Prostate gland (tissue), 2 donors: ENCODE results near the gene SLC39A11. TPM values are rescaled to one million over a fixed set of nuclear protein-coding genes. Genes with fewer than 3 reads are reported as not detected.

ENCODE experiments used
- DNase-seq: peaks from one replicate; pipeline ENCODE4 v3.0.0-alpha.2; 2019; ENCODE audit warnings: low spot score
- H3K27ac ChIP-seq, 2 donors: fragments of 200-600 bp; sonication (generic); 2 replicates each; pipeline ENCODE4 v1.5.1; 2017 to 2019
- H3K27me3 ChIP-seq: fragments of 200-600 bp; sonication (generic); replicated peaks from 2 replicates; pipeline ENCODE4 v1.5.1; 2019; ENCODE audit not compliant: insufficient read depth
- H3K36me3 ChIP-seq, 2 donors: fragments of 200-600 bp; sonication (generic); 1 replicate in 1 of 2; 2 replicates in 1 of 2; pipeline versions ENCODE4 v1.5.1 to v1.8.1; 2017 to 2019
- H3K4me1 ChIP-seq: fragments of 200-600 bp; sonication (generic); replicated peaks from 2 replicates; pipeline ENCODE4 v1.5.1; 2019
- H3K4me3 ChIP-seq, 2 donors: fragments of 200-600 bp; sonication (generic); 2 replicates each; pipeline ENCODE4 v1.5.1; 2017 to 2019
- H3K9me3 ChIP-seq: fragments of 200-600 bp; sonication (generic); 2 replicates; pipeline ENCODE4 v1.5.1; 2017
- CTCF ChIP-seq, 4 experiments: fragments of 200-600 bp in 2 of 4; fragments of 450-650 bp in 2 of 4; sonication (generic) in 2 of 4; IDR thresholded peaks; 1 replicate in 3 of 4; 2 replicates in 1 of 4; pipeline ENCODE4 v1.5.1; 2016 to 2019; ENCODE audit warnings: antibody characterized with exemption in 4 of 4, mild to moderate bottlenecking in 2 of 4, moderate library complexity in 2 of 4
- POLR2A ChIP-seq: fragments of 450-650 bp; IDR thresholded peaks from one replicate; pipeline ENCODE4 v1.6.1; 2016; ENCODE audit warnings: antibody characterized with exemption, mild to moderate bottlenecking
- POLR2AphosphoS5 ChIP-seq: sonication (generic); formaldehyde crosslinking; IDR thresholded peaks from one replicate; pipeline ENCODE4 v1.6.1; 2017; ENCODE audit warnings: antibody characterized with exemption
- WGBS: methylation state at CpG from one replicate; pipeline ENCODE4 v1.1.5; 2018; 5-methylcytosine and 5-hydroxymethylcytosine counted together
- intact Hi-C: fragments of 100-400 bp; cut with DNase I; formaldehyde crosslinking; loops from one replicate; pipeline ENCODE4 v1.14.2; 2022
- total RNA-seq, 2 donors: library from RNA; depleted of rRNA; stranded (reverse); fragments of >200 nt; gene quantifications; one replicate each; pipeline ENCODE4 v1.1.0, GENCODE V29; 2016

SLC39A11 gene
- total RNA-seq, 2 donors from 2014 or later, result 15.1 to 29.7 TPM

DNA sequence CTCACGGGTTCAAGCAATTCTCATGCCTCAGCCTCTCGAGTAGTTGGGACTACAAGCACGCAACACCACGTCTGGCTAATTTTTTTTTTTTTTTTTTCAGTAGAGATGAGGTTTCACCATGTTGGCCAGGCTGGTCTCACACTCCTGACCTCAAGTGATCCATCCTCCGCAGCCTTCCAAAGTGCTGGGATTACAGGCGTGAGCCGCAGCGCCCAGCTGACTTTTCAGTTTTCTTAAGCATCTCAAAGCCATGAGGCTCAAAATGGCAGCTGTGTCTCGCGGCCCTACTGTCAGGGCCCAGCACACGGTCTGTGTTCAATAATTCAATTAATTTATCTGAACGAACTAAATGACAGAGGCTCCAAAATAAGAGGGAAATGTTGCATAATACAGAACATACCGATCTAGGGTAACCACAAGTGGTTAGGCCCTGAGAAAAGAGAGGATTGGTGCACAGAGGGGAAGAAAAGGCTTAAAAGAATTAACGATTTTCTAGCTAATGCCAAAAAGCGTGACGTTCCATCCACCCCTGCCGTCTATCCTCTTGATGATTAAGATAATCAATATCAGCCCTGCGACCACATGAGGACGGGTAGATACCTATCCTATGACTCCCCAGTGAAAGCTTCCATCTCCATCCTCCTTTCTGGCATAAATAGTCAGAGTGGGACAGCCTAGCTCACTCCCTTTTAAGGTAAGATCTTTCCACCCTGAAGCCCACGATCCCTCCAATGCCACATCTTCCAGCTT lies 136.9 kb downstream of the SLC39A11 start:
- Histone ChIP-seq H3K4me3 (no peak overlapping the region), H3K27ac (no peak overlapping the region), H3K27me3 (no peaks in the 10 kb centered on the region), H3K36me3 (no peaks in the 10 kb centered on the region), H3K9me3 (no peaks in the 10 kb centered on the region), H3K4me1 (no peaks in the 10 kb centered on the region)
- TF ChIP-seq POLR2AphosphoS5 (no peak), CTCF (IDR thresholded peaks at IDR 0.05) (no peak), POLR2A (no peak)
- no peak for DNase-seq
- 96% methylated on average over 20 of the region's 20 CpGs for WGBS
- intact Hi-C loops, result no loop called here

GRCh38 chr17:72954579-72954978 lies 137.9 kb downstream of the SLC39A11 start:
- WGBS, result 94% methylated on average over 8 of the region's 8 CpGs
- intact Hi-C loops, result no loop called here
- Histone ChIP-seq H3K4me3 (no peak overlapping the region), H3K9me3 (no peaks in the 10 kb centered on the region), H3K4me1 (no peaks in the 10 kb centered on the region), H3K36me3 (no peaks in the 10 kb centered on the region), H3K27ac (no peak overlapping the region), H3K27me3 (no peaks in the 10 kb centered on the region)
- DNase-seq, result no peak
- TF ChIP-seq CTCF (IDR thresholded peaks at IDR 0.05) (no peak), POLR2A (no peak), POLR2AphosphoS5 (no peak)

DNA sequence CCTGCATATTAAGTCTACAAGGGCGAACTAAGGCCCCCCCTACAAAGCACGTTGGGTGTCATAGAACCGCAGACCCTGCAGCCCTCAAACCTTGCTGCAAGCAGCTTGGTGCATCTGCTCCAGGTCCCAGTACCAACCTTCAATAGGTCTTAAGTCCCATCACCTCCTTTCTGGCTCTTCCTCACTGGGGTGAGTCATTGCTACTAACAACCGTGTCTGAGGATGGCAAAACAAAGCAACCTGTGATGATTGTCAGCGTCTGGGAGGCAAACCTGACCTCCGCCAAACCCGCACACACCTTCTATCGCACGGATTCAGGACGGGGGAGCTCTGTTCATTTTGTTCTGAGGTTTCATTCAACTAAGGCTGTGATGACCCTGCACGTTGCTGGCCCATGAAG lies 138.9 kb downstream of the SLC39A11 start:
- Histone ChIP-seq H3K9me3 (no peaks in the 10 kb centered on the region), H3K36me3 (no peaks in the 10 kb centered on the region), H3K27ac (no peak overlapping the region), H3K27me3 (no peaks in the 10 kb centered on the region), H3K4me1 (no peaks in the 10 kb centered on the region), H3K4me3 (no peak overlapping the region)
- no peak for TF ChIP-seq POLR2AphosphoS5
- no peak for TF ChIP-seq POLR2A
- no peak for TF ChIP-seq CTCF (IDR thresholded peaks at IDR 0.05)
- intact Hi-C loops, result no loop called here
- no peak for DNase-seq
- WGBS, result 91% methylated on average over 11 of the region's 11 CpGs

- no peaks in the 10 kb centered on the region for H3K36me3 ChIP-seq
- WGBS, result 88% methylated on average over 10 of the region's 10 CpGs
- intact Hi-C loops, result no loop called here
- TF ChIP-seq CTCF (IDR thresholded peaks at IDR 0.05) (no peak), POLR2A (no peak), POLR2AphosphoS5 (no peak)
- DNase-seq, result no peak
- H3K27me3 ChIP-seq, result no peaks in the 10 kb centered on the region
- no peak overlapping the region for H3K27ac ChIP-seq
- H3K9me3 ChIP-seq, result no peaks in the 10 kb centered on the region
- no peak overlapping the region for H3K4me3 ChIP-seq
- H3K4me1 ChIP-seq, result no peaks in the 10 kb centered on the region
Observed at GRCh38 chr17:72952641-72953315, 139.7 kb downstream of the SLC39A11 start.

DNA sequence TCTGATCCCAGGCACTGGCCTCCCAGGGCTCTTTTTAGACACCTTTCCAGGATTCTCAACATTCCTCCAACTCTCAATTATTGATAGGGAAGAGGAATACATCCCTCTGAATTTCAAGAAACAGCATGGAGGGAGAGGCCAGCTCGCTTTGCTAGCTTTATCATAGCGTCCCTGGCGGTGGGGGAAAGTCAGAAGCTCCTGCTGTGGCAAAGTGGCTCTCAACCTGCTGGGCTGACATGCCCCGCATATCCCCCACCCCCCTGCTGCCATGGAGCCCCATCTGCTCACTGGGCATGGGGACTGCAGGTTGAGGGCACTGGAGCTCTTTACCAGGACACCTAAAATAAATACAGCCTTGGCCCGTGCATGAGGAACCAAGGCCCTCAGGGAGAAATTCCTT lies 140.3 kb downstream of the SLC39A11 start:
- H3K4me1 ChIP-seq, result no peaks in the 10 kb centered on the region
- DNase-seq, result no peak
- H3K9me3 ChIP-seq, result no peaks in the 10 kb centered on the region
- H3K36me3 ChIP-seq, result no peaks in the 10 kb centered on the region
- intact Hi-C loops, result no loop called here
- no peak overlapping the region for H3K27ac ChIP-seq
- H3K27me3 ChIP-seq, result no peaks in the 10 kb centered on the region
- H3K4me3 ChIP-seq, result no peak overlapping the region
- TF ChIP-seq CTCF (IDR thresholded peaks at IDR 0.05) (no peak), POLR2AphosphoS5 (no peak), POLR2A (no peak)
- 84% methylated on average over 5 of the region's 5 CpGs for WGBS
